DOHH2 (cell line): ENCODE measurements around the gene NECTIN3.

Experiments used
- H3F3A ChIP-seq: fragments of 200-600 bp; sonication (generic), shearing (Covaris generic); 2 replicates; pipeline ENCODE4 v1.6.0; 2016; ENCODE audit warnings: antibody characterized with exemption, mild to moderate bottlenecking; ENCODE audit not compliant: control insufficient read depth, insufficient read depth
- H3K27ac ChIP-seq: fragments of 200-600 bp; sonication (generic); 2 replicates; pipeline ENCODE4 v1.5.1; 2014; ENCODE audit warnings: low read depth, mild to moderate bottlenecking, low read length, moderate library complexity
- H3K27me3 ChIP-seq: fragments of 200-600 bp; sonication (generic); 2 replicates; pipeline ENCODE4 v1.6.1; 2014; ENCODE audit warnings: mild to moderate bottlenecking, low read length, mixed read lengths; ENCODE audit not compliant: control insufficient read depth
- H3K36me3 ChIP-seq: fragments of 200-600 bp; sonication (generic); 2 replicates; pipeline ENCODE4 v1.6.1; 2014; ENCODE audit warnings: mild to moderate bottlenecking, low read length, moderate library complexity, mixed read lengths; ENCODE audit not compliant: control insufficient read depth
- H3K4me1 ChIP-seq: fragments of 200-600 bp; sonication (generic); 2 replicates; pipeline ENCODE4 v1.6.1; 2014; ENCODE audit warnings: mild to moderate bottlenecking, low read length, mixed read lengths; ENCODE audit not compliant: control insufficient read depth
- H3K4me2 ChIP-seq: fragments of 200-600 bp; sonication (generic); 2 replicates; pipeline ENCODE4 v1.6.0; 2014; ENCODE audit warnings: mild to moderate bottlenecking, low read length, moderate library complexity
- H3K4me3 ChIP-seq: fragments of 200-600 bp; sonication (generic); 2 replicates; pipeline ENCODE4 v1.5.1; 2014; ENCODE audit warnings: mild to moderate bottlenecking, low read length, mixed read lengths
- H3K79me2 ChIP-seq: fragments of 200-600 bp; sonication (generic); 2 replicates; pipeline ENCODE4 v1.6.1; 2014; ENCODE audit warnings: mild to moderate bottlenecking, low read length, mixed read lengths; ENCODE audit not compliant: control insufficient read depth
- H3K9me2 ChIP-seq: fragments of 200-600 bp; sonication (generic); replicated peaks from 2 replicates; pipeline ENCODE4 v1.6.1; 2014; ENCODE audit warnings: mild to moderate bottlenecking, low read length, mixed read lengths; ENCODE audit not compliant: control insufficient read depth
- H3K9me3 ChIP-seq: fragments of 200-600 bp; sonication (generic); 2 replicates; pipeline ENCODE4 v1.6.1; 2014; ENCODE audit warnings: antibody characterized with exemption, low read length, mixed read lengths; ENCODE audit not compliant: control insufficient read depth, insufficient read depth
- H4K20me1 ChIP-seq: fragments of 200-600 bp; sonication (generic); 2 replicates; pipeline ENCODE4 v1.6.0; 2014; ENCODE audit warnings: low read depth, mild to moderate bottlenecking, antibody characterized with exemption, low read length, moderate library complexity; ENCODE audit not compliant: control insufficient read depth, insufficient read depth
- EZH2phosphoT487 ChIP-seq: fragments of 200-600 bp; sonication (generic); IDR thresholded peaks from 2 replicates; pipeline ENCODE4 v1.6.1; 2017; ENCODE audit warnings: borderline replicate concordance, mild to moderate bottlenecking, antibody characterized with exemption, low read length, moderate library complexity, mixed read lengths
- TF ChIP-seq, protein P1 (sequence below): fragments of 200-600 bp; sonication (generic); IDR thresholded peaks from one replicate; pipeline ENCODE4 v1.5.1; 2014; ENCODE audit warnings: antibody characterized with exemption, mild to moderate bottlenecking, low read depth, low read length; ENCODE audit not compliant: poor library complexity, severe bottlenecking

Gene NECTIN3

DNA sequence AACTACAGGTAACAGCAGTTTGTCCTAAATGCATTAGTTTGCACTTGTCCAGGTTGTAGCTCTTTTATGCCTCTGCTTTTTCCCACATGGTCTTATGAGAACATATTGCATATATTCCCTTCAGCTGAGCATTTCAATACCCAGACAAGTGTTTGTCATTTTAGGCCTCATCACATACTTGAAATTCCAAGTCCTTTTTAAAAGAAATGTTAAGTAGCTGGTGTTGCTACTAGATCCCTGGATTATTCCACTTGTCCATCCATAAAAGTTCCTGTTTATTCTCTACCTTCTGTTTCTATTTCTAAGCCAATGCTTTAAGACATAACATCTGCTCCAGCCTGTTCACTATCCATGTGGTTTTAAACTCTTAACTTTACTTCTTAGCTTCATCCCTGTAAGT is 128.4 kb downstream of the NECTIN3 start:
- Histone ChIP-seq H3K4me3 (no peak overlapping the region), H3K27me3 (no peaks in the 10 kb centered on the region), H3K27ac (no peak overlapping the region), H4K20me1 (no peaks in the 10 kb centered on the region), H3K79me2 (no peaks in the 10 kb centered on the region), H3K9me3 (no peaks in the 10 kb centered on the region), H3K36me3 (no peaks in the 10 kb centered on the region), H3F3A (no peaks in the 10 kb centered on the region), H3K4me2 (no peak overlapping the region), H3K9me2 (no peaks in the 10 kb centered on the region), H3K4me1 (no peaks in the 10 kb centered on the region)
- TF ChIP-seq, protein P1, sequence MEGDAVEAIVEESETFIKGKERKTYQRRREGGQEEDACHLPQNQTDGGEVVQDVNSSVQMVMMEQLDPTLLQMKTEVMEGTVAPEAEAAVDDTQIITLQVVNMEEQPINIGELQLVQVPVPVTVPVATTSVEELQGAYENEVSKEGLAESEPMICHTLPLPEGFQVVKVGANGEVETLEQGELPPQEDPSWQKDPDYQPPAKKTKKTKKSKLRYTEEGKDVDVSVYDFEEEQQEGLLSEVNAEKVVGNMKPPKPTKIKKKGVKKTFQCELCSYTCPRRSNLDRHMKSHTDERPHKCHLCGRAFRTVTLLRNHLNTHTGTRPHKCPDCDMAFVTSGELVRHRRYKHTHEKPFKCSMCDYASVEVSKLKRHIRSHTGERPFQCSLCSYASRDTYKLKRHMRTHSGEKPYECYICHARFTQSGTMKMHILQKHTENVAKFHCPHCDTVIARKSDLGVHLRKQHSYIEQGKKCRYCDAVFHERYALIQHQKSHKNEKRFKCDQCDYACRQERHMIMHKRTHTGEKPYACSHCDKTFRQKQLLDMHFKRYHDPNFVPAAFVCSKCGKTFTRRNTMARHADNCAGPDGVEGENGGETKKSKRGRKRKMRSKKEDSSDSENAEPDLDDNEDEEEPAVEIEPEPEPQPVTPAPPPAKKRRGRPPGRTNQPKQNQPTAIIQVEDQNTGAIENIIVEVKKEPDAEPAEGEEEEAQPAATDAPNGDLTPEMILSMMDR, result no peak
- no peak for TF ChIP-seq EZH2phosphoT487

- Histone ChIP-seq H3K4me1 (no peaks in the 10 kb centered on the region), H3K27ac (no peak overlapping the region), H3K27me3 (no peaks in the 10 kb centered on the region), H3K79me2 (no peaks in the 10 kb centered on the region), H3K36me3 (no peaks in the 10 kb centered on the region), H4K20me1 (no peaks in the 10 kb centered on the region), H3K9me2 (no peaks in the 10 kb centered on the region; the same call in 1 of the 2 replicates), H3K4me3 (no peak overlapping the region), H3F3A (no peaks in the 10 kb centered on the region), H3K9me3 (no peaks in the 10 kb centered on the region), H3K4me2 (no peak overlapping the region)
- TF ChIP-seq, protein P1, result no peak
- TF ChIP-seq EZH2phosphoT487, result no peak
Measured at GRCh38 chr3:111210003-111210711, 138.5 kb downstream of the NECTIN3 start.

GRCh38 chr3:111210866-111211564 is 139.4 kb downstream of the NECTIN3 start:
- Histone ChIP-seq H3K27ac (no peak overlapping the region), H3K4me3 (no peak overlapping the region), H3K9me2 (no peaks in the 10 kb centered on the region; the same call in 1 of the 2 replicates), H3K79me2 (no peaks in the 10 kb centered on the region), H3K36me3 (no peaks in the 10 kb centered on the region), H3K9me3 (no peaks in the 10 kb centered on the region), H3K27me3 (no peaks in the 10 kb centered on the region), H3K4me2 (no peak overlapping the region), H3K4me1 (no peaks in the 10 kb centered on the region), H3F3A (no peaks in the 10 kb centered on the region), H4K20me1 (no peaks in the 10 kb centered on the region)
- TF ChIP-seq EZH2phosphoT487, result no peak
- TF ChIP-seq, protein P1, result no peak
